ENCODE measurements around the gene HLF.
"Not testable (repeated sequence)": the region's sequence is repeated elsewhere in the genome, so short reads cannot be mapped to it uniquely, and the experiment has no call there.

HLF gene

GRCh38 chr17:55311767-55312375 lies 47.1 kb downstream of the HLF start:
- DNase-seq (ENCODE audit: low read depth in 2 of 2) = no peak

DNA sequence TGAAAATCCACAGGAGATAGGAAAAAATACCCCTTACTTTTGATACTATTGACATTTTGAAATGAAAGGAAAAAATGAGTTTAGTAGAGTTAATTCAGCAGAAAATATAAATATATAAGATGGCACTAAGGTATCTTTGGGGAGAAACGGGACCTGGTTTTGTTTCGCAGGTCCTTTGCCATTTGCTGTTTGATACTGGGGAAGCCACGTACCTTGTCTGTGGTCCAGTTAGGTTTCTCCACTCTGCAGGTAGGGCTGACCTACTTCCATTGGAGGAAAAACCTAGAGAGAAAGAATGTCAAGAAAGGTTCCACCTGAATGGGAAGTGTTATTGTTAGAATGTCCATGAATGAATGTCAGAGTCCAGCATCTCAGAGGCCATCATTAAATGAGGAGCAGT lies 48.1 kb downstream of the HLF start:
- no peak for DNase-seq (ENCODE audit: low read depth in 2 of 2)

- no peak for DNase-seq (ENCODE audit: low read depth in 2 of 2)
These were observed 49.5 kb downstream of the HLF start for GRCh38 chr17:55314061-55314783.

DNA sequence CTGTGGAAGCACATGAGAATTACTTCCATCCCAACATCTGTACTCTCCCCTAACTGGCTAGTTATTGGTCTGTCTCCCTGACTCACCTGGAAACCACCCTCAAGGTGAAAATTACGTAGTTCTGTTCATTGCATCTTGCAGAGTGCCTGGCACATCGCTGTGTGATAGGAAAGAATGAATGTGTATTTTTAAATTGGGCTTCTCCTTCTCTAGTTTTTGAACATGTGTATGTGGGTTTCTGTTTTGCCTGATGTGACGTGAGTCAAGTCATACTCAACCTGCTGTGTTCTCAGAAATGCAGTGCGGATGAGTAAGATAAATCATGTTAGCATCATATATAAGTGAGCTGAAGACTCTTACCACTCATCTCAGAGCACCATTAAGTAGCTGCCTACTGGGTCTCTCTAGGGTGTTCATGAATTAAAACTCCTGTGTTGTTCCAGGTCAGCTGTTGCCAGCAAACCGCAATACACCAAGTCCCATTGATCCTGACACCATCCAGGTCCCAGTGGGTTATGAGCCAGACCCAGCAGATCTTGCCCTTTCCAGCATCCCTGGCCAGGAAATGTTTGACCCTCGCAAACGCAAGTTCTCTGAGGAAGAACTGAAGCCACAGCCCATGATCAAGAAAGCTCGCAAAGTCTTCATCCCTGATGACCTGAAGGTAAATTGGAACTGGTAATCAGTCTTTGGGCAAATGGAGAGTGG lies 50.2 kb downstream of the HLF start:
- DNase-seq (ENCODE audit: low read depth in 2 of 2) = no peak

DNA sequence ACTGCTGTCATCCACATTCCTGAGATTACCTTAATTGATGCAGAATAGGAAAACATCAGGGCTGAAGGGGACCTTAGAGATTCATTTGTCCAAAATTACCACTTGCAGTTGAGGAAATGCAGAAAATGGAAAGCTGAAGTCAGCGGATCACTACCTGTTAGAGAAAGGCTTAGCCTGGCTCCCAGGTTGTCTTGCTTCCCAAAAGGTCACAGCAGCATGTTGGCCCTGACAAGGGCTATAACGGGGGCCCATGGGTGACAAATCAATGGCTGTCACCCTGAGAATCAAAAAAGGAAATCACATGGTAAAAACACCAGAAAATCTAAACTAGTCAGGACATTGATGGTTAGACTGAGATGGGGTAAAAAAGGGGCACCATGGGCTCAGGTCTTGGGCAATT lies 51.7 kb downstream of the HLF start:
- DNase-seq (ENCODE audit: low read depth in 2 of 2) = no peak

DNA sequence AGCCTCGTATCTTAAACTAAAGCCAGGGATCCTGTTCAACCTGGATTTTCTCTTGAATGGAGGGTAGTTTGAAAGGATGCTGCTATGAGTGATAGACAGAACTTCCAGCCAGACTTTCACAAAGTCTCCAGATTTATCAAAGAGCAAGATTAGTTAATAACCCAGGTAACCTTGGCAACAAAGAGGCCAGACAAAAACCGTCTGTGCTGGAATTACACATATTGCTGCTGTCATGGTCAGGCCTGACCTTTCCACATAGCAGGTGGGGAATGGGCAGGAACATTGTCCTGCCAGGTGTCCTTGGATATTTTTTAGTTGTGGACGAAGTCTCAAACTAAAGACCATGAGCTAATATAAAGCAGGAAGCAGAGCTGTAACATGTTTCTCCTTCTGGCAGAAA lies 52.5 kb downstream of the HLF start:
- DNase-seq (ENCODE audit: low read depth in 2 of 2) = no peak

DNA sequence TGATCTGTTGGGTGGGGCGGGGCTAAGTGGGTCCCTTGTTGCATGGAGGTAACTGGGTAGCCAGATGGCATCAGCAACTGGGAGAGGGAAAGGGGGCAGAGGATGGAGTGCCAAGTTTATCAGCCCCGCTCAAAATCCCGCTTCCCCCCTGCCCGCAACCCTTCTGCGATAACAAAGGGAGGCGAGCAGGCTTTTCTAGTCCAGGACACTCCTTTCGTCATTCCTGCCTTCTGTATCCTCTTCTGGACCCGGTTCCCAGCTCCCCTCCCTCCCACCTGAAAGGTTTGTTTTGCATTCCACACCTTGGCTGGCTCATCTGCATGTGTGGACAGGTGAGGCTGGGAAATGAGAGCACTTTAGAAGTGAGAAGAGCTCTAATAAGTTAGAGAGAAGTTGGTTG lies 53.3 kb downstream of the HLF start:
- DNase-seq (ENCODE audit: low read depth in 2 of 2) = no peak

GRCh38 chr17:55318715-55319487 lies 54.1 kb downstream of the HLF start:
- no peak for DNase-seq (ENCODE audit: low read depth in 2 of 2)

DNA sequence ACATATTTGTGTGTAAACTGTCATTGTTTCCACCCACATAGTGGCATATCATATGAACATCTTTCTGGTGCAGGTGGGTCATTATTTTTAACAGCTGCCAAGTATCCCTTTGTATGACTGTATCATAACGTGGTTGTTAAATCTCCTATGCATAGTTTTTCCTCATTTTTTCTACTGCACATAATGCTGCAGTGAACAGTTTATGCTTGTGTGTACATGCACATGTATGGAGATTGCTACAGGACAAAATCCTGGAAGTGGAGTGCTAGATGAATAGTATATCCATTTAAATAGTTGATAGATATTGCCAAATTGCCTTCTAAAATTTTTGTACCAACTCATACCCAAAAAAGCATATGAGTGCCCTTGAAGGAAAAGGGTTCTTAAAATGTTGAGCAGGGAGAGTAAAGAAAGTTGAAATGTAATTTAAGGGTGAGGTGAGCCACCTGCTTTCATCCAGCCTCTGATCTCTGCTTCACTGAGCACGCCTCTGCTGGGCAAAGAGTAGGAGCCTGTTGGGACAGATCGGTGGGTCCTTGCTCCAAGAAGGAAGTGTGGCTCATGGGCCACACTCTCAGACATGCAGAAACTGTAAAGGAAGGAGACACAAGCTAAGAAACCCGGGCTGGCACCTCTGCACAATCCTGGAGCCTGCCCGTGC lies 55.3 kb downstream of the HLF start:
- no peak for DNase-seq (ENCODE audit: low read depth in 2 of 2)

DNA sequence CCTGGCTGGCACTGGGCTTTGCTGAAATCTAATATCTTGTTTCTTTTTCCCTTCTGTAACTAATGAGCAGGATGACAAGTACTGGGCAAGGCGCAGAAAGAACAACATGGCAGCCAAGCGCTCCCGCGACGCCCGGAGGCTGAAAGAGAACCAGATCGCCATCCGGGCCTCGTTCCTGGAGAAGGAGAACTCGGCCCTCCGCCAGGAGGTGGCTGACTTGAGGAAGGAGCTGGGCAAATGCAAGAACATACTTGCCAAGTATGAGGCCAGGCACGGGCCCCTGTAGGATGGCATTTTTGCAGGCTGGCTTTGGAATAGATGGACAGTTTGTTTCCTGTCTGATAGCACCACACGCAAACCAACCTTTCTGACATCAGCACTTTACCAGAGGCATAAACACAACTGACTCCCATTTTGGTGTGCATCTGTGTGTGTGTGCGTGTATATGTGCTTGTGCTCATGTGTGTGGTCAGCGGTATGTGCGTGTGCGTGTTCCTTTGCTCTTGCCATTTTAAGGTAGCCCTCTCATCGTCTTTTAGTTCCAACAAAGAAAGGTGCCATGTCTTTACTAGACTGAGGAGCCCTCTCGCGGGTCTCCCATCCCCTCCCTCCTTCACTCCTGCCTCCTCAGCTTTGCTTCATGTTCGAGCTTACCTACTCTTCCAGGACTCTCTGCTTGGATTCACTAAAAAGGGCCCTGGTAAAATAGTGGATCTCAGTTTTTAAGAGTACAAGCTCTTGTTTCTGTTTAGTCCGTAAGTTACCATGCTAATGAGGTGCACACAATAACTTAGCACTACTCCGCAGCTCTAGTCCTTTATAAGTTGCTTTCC lies 56.0 kb downstream of the HLF start:
- DNase-seq (ENCODE audit: low read depth in 2 of 2) = no peak

GRCh38 chr17:55321427-55322060 lies 56.8 kb downstream of the HLF start:
- no peak for DNase-seq (ENCODE audit: low read depth in 2 of 2)

DNA sequence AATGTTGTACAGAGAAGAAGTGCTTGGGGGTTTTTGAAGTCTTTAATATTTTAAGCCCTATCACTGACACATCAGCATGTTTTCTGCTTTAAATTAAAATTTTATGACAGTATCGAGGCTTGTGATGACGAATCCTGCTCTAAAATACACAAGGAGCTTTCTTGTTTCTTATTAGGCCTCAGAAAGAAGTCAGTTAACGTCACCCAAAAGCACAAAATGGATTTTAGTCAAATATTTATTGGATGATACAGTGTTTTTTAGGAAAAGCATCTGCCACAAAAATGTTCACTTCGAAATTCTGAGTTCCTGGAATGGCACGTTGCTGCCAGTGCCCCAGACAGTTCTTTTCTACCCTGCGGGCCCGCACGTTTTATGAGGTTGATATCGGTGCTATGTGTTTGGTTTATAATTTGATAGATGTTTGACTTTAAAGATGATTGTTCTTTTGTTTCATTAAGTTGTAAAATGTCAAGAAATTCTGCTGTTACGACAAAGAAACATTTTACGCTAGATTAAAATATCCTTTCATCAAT lies 57.8 kb downstream of the HLF start:
- no peak for DNase-seq (ENCODE audit: low read depth in 2 of 2)

GRCh38 chr17:55323518-55324295 lies 58.9 kb downstream of the HLF start:
- DNase-seq (ENCODE audit: low read depth in 2 of 2) = no peak

- no peak for DNase-seq (ENCODE audit: low read depth in 2 of 2)
These were observed 59.7 kb downstream of the HLF start for GRCh38 chr17:55324296-55324978.

DNA sequence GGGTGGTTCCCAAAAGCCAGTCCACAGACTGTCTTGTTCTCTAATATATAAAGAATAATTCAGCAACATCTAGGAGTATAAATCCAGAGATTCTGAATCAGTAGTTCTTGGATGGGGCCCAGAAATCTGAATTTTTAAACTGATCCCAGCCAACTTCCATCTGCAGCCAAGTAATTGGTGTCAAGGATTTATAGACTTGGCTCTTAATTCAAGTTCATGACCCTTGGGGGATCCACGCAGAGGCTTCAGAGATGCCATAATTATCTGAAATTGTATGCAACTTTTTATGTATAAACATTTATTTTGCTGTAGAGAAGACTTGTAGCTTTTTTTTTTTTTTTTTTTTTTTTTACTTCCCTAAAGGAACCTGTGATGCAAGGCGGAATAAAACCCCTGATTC lies 60.6 kb downstream of the HLF start:
- no peak for DNase-seq (ENCODE audit: low read depth in 2 of 2)

DNA sequence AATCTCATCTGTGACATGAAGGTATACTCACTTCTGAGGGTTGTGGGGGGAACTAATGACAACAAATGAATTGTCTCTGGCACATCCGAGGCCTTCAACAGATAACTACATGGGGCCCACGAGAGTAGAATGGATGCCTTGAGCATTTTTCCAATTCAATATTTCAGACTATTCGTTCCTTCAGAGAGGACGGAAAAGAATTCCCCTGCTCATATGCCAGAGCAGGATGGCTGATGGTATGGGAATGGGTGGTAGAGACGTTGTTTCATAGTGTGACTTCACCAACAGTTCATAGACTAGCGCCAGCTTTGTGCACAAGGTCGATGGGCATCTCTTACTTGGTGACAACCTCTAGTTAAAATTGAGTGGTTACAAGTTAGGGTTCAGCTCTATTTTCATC lies 61.3 kb downstream of the HLF start:
- DNase-seq (ENCODE audit: low read depth in 2 of 2) = no peak

DNA sequence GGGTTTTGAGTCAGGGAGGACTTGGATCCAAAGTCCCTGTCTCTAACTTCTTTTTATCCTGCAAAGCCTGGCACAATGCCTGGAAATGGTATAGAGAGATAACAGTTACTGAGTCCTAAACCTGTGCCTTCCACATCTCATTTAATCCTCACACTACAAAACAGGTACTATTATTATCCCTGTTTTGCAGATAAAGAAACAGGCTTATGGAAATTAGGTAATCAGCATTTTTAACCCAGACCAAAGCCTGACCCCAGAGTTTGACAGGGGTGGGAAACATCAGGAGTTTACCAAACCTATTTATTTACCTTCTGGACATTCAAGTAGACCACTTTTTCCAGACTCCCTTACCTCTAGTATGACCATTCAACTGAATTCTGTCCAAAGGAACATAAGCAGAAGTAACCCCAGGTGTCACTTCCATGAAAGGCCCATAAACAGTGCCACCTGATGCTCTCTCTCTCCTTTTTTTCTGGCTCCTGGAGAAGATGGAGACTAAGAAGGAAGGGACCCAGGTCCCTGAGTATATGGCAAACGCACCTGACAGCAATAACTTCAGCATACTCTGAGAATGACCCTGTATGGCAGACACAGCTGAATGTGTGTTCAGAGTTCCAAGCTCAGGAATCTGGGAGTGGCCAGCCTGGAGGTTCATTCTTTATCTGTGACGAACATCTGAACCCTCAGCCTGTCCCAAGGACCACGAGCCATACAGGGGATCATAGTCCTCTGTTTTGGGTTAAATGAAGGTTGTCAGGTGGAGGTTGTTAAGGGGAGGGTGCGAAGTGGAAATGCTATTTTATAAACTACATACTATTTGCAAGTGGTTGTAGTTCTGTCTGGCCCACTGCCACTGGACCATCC lies 62.7 kb downstream of the HLF start:
- DNase-seq (ENCODE audit: low read depth in 2 of 2) = no peak

- not testable (repeated sequence) for DNase-seq (ENCODE audit: low read depth in 2 of 2)
These were observed 63.8 kb downstream of the HLF start for GRCh38 chr17:55328514-55328913.
